Amygdala (tissue), 56 donors: ENCODE data around the gene STK32B.

Experiments
- DNase-seq, 56 donors: peaks; one replicate each; lab custom pipeline; 2025; lab: John Stamatoyannopoulos, UW

STK32B gene

DNA sequence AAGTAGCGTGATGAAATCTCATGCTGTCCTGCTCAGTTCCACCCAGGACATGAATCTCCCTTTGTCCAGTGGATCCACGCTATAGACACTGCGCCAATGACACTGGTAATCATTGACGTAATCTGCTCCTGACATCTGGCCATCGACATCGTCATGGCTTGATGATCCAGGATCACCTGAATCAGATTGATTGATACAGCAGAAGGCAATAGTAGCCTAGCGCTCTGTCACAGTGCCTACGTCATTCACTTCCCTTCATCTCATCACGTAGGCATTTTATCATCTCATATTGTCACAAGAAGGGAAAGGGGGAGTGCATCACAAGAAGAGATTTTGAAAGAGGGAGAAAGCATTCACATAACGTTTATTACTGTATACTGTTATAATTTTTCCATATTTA lies 68.8 kb downstream of the STK32B start:
- DNase-seq: no peak

DNA sequence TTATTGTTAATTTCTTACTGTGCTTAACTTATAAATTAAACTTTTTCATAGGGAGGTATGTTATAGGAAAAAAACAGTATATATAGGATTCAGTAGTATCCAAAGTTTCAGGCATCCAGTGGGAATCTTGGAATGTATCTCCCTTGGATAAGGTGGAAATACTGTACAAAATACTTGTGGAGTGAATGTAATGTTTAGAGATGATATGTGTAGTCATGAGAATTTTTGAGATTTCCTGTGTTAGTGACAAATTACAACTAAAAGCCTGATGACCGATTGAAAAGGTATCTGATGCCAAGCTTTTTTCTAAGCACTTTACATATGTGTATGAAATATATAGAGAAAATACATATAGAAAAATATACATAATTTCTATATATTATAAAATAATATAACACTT lies 69.2 kb downstream of the STK32B start:
- DNase-seq: no peak

DNA sequence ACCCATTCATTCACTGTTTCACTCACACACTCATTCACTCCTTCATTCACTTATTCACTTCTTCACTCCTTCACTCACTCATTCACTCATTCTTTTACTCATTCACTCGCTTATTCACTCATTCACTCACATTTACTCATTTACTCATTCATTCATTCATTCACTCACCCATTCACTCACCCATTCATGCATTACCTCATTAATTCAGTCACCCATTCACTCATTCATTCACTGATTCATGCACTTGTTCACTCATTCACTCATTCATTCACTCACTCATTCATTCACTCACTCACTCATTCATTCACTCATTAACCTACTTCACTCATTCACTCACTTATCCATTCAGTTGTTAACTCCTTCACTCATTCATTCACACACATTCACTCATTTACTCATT lies 70.8 kb downstream of the STK32B start:
- no peak for DNase-seq

DNA sequence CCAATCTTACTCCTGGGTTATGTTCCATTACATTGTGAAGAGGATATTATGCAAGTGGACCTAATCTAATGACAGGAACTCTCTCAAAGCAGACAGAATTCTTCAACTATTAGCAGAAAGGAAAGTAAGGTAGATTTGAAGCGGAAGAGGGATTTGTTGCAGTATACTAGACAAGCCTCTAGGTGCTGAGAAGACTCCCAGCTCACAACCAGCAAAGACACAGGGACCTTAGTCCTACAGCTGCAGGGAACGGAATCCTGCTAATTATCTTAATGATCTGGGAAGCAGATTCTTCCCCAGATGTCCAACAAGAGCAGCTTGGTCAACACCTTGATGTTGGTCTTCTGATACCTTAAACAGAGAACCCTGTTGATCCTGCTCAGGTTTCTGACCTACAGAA lies 73.6 kb downstream of the STK32B start:
- no peak for DNase-seq

DNA sequence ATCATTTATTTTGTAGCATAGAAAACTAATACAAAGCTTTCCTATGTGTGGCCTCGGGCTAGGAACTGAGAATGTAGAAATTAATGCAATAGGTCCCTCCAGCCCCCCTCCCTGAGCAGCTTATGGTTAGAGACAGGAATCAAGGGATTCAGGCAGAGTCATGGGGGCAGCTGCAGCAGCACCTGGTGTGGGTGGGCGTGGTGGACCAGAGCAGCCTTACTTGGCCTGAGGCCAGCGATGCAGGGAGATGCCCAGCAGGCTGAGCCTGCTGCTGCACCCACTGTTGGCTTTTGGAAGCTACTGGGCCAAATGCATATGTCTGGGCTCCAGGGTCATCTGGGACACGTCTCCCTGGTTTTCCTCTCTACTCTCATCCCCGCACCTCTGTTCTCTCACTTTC lies 74.0 kb downstream of the STK32B start:
- no peak for DNase-seq

DNA sequence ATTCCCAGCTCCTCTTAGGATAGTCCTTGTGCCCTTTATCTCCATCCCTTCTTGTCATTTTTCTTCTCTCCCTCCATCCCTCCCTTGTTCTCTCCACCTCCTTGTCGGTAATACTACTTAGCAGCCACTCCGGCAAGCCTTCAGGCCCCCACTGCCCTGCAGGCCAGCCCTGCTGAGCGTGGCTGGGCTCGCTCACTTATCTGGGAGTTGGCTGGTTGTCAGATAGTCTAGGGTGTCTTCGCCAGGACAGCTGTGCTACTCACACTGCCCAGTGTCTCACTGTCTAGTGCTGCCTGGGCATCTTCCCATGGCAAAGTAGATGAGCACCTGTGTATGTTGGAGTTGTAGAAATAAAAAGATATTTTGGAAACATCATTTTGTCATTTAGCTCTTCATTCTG lies 75.0 kb downstream of the STK32B start:
- no peak for DNase-seq

DNA sequence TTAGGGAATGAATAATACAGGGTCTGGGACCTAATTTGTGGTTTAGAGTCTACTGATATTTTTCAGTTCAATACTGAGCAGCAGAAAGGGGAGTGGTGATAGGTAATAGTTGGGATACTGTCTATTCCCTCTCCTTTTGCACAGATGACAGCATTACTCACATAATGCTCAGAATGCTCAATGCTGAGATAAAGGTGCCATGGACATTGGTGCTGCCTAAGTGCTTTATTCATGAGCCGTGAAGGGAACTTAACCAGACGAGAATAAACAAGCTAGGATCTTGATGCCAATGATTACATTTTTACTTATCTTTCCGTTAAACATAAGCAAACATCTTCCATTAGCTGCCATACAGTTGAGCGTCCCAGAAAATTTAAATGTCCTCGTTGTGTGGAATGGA lies 75.6 kb downstream of the STK32B start:
- DNase-seq: no peak

DNA sequence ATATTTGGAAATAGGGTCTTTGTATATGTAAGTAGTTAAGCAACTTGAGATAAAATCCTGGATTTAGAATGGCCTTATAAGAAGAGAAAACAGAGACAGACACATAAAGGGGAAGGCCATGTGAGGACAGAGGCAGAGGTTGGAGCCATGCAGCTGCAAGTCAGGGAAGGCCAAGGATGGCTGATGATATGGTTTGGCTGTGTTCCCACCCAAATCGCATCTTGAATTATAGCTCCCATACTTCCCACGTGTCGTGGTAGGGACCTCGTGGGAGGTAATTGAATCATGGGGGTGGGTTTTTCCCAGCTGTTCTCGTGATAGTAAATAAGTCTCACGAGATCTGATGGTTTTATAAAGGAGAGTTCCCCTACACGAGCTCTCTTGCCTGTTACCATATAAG lies 76.3 kb downstream of the STK32B start:
- DNase-seq: no peak

DNA sequence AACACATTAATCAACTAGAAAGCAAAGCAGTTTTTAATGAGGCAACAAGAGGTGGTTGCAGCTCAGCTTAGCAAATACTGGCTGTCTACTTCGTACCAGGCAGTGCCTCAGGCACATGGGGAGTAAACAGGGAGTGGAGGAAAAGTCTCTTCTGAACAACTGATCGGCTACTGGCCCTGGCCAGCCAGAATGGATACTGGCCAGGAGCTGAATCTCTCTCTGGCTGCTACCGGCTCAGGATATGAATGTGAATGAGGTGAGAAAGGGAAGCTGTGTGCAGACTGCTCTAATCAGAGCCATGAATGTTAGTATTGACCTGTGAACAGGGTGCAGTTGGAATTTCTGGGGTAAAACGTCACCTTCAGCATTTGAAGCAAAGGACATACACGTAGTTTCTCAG lies 77.3 kb downstream of the STK32B start:
- peak in 1 of 56 donors; percentile 6 for DNase-seq

DNA sequence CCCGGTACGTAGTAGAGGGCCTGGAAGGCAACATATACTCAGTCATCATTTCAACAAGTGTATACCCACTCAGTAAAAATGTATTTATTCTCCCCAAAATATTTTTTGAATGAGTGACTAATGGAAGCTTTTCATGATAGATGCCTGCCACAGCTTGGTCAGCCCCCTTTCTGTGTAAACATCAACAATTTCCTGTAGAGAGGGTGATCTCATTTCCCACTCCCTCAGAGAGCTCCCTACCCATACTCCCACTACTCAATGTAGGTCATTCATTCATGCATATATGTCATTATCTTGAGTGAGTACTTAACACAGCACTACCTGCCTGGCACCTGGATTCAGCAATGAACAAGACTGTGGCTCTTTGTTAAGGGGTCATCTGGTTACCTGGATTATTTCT lies 81.9 kb downstream of the STK32B start:
- DNase-seq: no peak

DNA sequence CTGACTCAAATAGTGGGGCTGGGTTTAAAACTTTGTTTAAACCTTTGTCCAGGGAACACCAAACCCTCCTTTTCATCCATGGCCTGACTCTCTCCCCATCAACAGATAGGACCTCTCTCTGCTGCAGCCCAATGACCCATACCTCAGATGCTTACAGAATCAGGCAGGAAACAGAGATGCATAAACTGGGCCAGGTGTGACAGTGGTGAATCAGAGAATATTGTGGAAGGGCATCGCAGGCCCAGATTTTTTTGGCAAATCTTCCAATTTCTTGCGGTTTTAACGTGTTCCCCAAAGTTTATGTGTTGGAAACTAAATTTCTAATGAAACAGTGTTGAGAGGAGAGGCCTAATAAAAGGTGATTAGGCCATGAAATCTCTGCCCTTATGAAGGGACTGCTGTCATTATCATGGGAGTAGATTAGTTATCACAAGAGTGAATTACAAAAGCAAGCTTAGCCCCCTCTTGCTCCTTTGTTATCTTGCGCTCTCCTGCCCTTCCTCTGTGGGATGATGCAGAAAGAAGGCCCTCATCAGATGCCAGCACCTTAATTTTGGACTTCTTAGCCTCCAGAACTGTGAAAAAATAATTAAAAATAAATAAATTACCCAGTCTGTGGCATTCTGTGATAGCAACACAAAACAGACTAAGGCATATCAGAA lies 82.8 kb downstream of the STK32B start:
- DNase-seq: no peak

DNA sequence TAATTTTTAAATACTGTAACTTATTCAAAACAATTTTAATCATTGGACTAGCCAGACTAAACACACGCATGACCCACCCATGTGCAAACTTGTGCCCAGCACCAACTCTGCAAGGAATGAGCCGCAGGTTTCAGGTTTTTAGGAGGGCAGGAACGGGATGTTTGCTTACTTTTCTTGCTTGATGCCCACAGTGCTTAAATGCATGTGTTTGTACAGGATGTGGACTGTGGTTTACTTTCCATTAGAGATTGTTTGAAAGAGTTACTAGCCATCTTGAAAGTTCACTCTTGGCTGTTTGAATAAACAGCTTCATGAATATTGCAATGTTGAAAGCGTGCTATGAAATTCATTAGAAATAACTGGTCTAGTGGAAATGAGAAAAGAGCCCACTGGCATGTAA lies 83.3 kb downstream of the STK32B start:
- no peak for DNase-seq

DNA sequence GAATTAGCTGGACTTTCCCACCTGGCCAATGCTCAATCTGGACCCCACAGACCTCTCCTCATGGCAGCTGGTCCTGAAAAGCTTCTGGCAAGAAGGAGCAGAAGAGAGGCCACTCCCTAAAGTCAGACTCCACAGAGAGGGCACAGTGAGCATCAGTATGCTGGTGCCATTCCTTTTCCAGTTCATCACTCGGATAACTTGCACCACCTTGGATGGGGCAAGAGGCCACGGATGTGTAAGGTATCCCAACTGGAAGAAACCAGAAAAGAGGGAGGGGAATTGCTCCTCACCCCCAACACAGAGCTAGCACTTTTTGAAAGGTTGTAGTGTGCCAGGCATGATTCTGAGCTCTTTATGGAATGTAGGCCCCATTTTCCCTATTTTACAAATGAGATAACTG lies 85.9 kb downstream of the STK32B start:
- DNase-seq: no peak

DNA sequence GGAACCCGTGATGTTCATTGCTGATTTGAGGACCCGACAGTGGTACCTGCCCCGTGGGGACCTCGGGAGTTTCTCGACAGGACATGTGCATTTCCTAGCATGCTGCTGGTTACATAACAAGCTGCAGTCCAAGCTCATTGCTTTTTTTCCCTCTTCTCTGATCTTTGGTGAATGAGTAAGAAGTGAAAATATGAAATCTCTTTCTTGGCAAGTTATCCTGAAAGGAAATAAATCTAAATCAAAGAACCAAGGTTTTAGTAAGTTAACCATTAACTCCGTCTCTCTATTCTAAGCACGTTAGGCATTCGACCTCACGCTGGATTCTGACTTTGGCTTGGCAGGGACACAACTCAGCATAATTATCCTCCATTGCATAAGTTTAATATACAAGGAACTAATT lies 86.6 kb downstream of the STK32B start:
- no peak for DNase-seq

DNA sequence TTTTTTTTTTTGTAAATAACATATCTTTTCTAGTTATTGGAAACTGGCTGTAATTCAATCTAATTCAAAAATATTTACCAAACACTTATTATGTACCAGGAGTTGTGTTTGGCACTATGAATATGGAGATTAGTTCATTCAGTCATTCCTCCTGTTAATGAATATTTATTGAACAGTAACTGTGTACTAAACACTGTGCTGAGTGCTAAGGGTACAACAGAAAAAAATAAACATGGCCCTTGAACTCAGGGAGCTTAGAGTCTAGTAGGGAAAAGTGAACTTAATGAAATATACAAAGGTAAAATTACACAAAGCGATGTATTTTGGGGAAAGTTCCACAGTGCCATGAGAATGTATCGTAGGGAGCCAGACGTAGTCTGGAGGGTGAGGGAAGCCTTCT lies 87.1 kb downstream of the STK32B start:
- no peak for DNase-seq

DNA sequence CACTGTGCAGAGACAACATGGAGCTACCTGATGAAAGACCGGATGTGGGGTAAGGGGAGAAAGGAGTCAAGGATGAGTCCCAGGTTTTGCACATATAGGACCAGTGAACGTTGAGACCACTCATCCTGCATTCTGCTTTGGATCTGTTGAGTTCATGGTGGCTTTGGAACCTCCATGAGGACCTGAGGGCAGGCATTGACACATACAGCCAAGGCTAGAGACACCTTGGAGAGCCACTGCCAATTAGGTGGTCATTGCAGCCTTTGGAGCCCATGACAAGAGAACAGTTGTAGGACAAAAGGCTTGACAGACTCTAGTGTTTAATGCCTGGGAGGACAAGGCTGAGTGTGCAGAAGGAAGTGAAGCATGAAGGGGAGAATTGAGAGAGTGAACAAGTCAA lies 87.9 kb downstream of the STK32B start:
- DNase-seq: no peak

DNA sequence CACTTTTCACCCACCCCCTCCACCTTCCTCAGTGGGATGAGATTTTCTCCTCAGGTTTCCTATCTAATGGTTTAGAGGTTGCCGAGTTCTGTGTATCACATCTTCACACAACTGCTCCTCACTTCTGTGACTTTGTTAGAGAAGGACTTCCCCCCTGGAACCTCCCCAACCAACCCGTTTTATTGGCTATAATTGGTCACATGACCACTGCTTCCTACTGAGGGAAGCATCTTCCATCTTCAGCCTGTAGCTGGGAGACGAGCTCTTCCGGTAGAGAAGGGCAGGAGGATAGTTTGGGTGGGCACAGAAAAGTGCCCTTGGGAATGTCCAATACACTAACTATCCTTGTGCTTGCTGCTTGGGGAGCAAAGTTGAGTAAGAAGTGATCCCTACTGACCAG lies 90.5 kb downstream of the STK32B start:
- DNase-seq: no peak

DNA sequence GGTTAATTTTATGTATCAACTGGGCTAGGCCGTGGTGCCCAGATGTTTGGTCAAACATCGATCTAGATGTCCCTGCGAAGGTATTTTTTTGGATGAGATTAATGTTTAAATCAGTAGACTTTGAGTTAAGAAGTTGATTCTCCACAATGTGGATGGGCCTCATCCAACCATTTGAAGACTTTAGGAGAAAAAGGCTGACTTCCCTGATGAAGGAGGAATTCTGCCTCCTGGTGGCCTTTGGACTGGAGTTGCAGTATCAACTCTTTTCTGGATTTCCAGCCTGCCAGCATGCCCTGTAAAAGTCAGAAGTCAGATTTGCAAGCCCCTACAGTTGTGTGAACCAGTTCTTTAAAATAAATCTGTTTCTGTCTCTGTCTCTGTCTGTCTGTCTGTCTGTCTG lies 91.4 kb downstream of the STK32B start:
- DNase-seq: peak in 1 of 56 donors; percentile 8

DNA sequence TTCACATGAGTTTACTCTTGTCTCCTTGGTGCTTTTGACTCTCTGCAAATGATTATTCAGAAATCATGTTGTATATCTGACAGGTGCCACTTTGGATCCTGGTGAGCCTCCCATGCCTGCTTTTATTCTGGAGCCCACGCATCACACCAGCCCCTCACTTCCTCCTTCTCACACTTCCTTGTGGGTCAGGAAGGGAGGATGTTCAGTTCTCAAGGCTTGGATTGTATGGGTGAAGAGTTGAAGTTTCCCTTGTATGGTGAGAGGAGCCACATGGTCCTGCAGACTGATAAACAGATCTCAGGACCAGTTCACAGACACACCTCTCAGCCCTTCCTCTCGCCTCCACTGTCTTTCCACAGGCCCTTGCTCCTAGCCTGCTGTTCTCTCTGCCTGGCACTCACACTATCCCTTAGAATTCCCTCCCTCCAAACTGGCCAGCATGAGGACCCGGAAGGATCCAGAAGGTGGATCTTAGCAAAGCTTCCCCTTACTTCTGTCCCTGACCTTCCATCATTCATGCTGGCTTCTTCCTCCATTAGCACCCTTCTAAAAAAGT lies 92.1 kb downstream of the STK32B start:
- DNase-seq: no peak

DNA sequence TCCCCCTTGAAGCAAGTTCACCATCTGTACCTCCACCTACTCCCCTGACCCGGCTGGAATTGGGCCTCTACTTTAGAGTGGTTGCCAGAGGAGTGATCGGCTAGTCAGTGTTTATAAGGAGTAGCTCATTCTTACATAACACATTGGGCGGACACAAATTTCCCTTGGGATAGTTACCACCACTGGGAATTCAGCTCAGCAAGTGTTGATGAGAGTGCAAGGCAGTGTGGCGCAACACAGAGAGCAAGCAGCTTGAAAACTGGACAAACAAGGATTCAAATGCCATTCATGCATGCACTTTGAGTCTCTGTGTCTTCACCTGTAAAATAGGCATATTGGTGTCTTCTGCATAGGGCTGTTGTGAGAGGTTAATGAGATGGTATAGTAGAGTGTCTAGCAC lies 92.7 kb downstream of the STK32B start:
- no peak for DNase-seq

DNA sequence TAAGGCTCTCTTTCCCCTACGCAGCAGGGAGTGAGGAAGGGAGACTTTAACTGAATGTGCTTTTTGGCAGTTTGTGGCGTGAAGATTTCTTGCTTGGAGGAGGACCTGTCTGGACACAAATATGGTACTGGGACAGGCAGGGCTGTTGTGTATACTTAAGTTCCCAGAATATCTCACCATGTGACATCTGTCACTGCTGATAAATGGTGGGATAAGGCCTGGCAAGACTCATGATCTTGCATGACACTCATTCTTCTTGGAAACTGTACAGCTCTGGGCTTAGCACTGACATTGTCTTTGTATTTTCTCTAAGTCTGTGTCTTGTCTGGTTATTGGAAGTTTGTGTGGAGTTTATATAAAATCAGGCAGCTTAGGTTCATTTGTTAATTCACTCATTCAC lies 93.1 kb downstream of the STK32B start:
- DNase-seq: no peak

DNA sequence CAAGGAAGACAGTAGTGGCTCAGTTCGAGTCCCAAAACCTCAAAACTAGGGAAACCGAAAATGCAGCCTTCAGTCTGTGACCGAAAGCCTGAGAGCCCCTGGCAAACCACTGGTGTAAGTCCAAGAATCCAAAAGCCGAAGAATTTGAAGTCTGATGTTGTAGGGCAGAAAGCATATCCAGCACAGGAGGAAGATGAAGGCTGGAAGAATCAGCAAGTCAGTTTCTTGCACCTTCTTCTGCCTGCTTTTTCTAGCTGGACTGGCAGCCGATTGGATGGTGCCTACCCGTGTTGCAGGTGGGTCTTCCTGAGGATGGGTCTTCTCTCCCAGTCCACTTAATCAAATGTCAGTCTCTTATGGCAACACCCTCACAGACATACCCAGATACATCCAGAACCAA lies 95.0 kb downstream of the STK32B start:
- no peak for DNase-seq

DNA sequence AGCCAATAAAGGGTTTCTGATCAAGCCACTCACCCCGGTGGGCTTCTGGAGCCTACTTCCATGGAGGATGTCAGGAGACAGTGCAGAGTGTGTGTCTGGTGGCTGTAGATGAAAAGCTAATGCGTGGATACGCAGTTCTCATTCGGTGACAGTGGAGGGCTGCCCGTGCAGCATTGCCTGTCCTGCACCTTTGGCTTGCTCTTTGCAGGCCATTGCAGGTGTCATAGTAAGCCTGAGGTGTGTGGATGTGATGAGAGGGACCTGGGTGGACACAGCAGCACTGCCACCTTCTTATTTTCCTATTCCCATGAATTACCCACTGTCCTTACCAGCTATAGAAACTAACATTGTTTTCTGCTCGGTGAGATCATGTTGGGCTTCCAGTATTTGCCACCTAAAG lies 101.2 kb downstream of the STK32B start:
- no peak for DNase-seq
